Activated naive CD4-positive, alpha-beta T cell treated with anti-CD3 and anti-CD28 coated beads for 36 hours (primary cell): ENCODE results near the gene ETFDH. TPM values are rescaled to one million over a fixed set of nuclear protein-coding genes. Genes with fewer than 3 reads are reported as not detected.
"Not testable (repeated sequence)": the region's sequence is repeated elsewhere in the genome, so short reads cannot be mapped to it uniquely, and the experiment has no call there.

Experiments used
- CTCF ChIA-PET: fragments of 350-600 bp; sonication (Branson Sonifier 250); formaldehyde crosslinking; loops from one replicate; lab custom pipeline; 2021; ENCODE audit warnings: antibody characterized with exemption; lab: Charles Lee
- DNase-seq: peaks from one replicate; pipeline ENCODE4 v3.0.0-alpha.2; 2020
- H3K27ac Mint-ChIP-seq: one replicate; pipeline ENCODE4 v1.8.0; 2021; ENCODE audit warnings: mild to moderate bottlenecking, mixed read lengths
- H3K27me3 Mint-ChIP-seq: one replicate; pipeline ENCODE4 v1.8.0; 2021; ENCODE audit warnings: low read depth, mixed read lengths
- H3K36me3 Mint-ChIP-seq: one replicate; pipeline ENCODE4 v1.8.0; 2021; ENCODE audit warnings: low read depth, mixed read lengths
- H3K4me1 Mint-ChIP-seq: one replicate; pipeline ENCODE4 v1.8.0; 2021; ENCODE audit warnings: low read depth, mixed read lengths
- H3K4me3 Mint-ChIP-seq: one replicate; pipeline ENCODE4 v1.8.0; 2021; ENCODE audit warnings: mild to moderate bottlenecking, moderate library complexity, mixed read lengths
- H3K9me3 Mint-ChIP-seq: one replicate; pipeline ENCODE4 v1.8.0; 2021; ENCODE audit warnings: mixed read lengths
- intact Hi-C: fragments of 100-400 bp; cut with micrococcal nuclease; formaldehyde crosslinking; loops from one replicate; pipeline ENCODE4 v1.15.1; 2023
- total RNA-seq, 2 experiments: library from RNA; stranded (reverse); gene quantifications; one replicate each; pipeline ENCODE4 v1.2.3, GENCODE V29; 2021

ETFDH gene
- total RNA-seq = 10 to 100 TPM; 35.4 to 36.8 TPM

DNA sequence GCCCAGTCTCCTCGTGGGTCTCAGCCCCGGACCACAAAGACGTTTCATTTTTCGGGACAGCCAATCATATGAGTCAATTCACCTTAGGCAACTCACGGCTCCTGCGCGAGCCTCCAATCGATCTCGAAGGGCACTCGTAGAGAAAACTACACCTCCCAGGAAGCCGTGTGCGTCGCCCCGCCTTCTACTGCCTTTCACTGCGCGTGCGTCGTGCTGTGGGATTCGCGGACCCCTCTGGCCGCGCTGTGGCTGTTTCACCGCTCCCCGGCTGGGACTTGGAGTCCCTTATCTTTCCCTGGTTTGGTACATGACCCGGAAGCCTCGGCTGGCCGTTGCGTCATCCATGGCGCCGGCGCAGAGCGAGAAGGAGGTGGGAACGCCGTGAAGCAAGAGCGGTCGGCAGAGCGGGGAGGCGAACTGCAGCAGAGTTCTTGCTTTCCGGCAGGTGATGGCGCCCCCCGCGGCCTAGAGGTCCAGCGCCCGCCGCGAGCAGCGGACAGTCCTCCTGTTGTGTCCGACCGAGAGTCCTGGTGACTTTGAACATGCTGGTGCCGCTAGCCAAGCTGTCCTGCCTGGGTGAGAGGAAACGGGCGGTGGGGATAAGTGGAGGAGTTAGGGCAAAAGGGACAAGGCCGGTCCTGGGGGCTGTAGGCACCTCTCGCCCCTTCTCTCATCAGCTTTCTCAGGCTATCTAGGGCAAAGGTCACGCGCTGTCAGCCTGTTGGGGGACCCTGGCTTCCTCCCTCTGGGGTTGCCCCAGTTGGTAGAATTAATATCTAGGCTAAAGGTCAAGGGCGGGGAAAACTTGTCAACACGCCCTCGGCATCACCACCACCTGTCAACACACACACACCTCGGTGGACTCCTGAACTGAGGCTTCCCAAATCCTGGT lies at the start of gene ETFDH:
TSS of gene ETFDH (plus strand) at position 382 of the 892 bp plus-strand sequence. CDS start at position 543, 161 bp downstream.
- Mint-ChIP-seq H3K27me3 (no peaks in the 10 kb centered on the region), H3K27ac (peak within 1 kb of the TSS; percentile 94), H3K9me3 (no peaks in the 10 kb centered on the region), H3K4me1 (peaks cover 19% of the 10 kb centered on the region), H3K36me3 (peaks cover 5% of the 10 kb centered on the region), H3K4me3 (peak within 1 kb of the TSS; percentile 96)
- DNase-seq = peak; percentile 97
- CTCF ChIA-PET = interaction anchor here (1.3 to 1.7 kb wide), 2 partner anchors 9 to 24 kb away, joined by 3 to 4 read pairs; no protein-coding TSS in a partner anchor
- intact Hi-C loops = loop anchor here (1.0 to 5.0 kb wide), 10 partner anchors 51 to 534 kb away; partner anchors contain the start of genes FNIP2, PPID and TMEM144

DNA sequence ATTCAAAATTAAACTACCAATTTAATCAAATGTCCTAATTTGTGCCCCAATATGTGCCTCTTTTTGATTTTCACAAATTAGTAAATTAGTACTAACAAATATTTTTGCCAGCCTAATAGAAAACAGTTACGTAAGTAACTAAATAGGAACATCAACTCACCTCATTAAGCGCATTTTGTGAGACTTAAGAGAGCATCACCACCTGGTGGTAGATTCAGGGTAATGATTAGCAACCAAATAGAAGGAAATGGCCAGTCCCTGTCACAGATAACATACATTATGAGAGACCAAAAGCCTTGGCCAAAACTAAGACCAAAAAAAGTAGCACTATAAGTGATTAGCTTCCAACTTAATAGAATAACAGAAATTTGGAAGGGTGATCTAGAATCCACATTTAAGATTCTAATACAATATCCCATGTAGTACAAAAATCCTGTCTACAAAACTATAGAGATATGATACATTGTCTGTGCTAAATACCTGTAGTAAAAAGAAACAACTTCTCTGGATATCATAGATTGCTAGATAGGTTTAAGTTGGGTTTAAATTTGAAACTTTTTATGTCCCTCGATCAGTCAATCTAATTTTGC lies 47.1 kb upstream of the ETFDH start:
- Mint-ChIP-seq H3K27ac (no peak overlapping the region), H3K4me1 (no peaks in the 10 kb centered on the region), H3K36me3 (no peaks in the 10 kb centered on the region), H3K9me3 (no peaks in the 10 kb centered on the region), H3K27me3 (peaks cover 20% of the 10 kb centered on the region), H3K4me3 (no peak overlapping the region)
- peak; percentile 12 for DNase-seq
- CTCF ChIA-PET = interaction anchor here (0.8 to 1.3 kb wide), 2 partner anchors 56 to 130 kb away, joined by 3 read pairs; no protein-coding TSS in a partner anchor
- intact Hi-C loops = loop anchor here (1.0 to 10.0 kb wide), 5 partner anchors 129 to 633 kb away; no protein-coding TSS in a partner anchor

DNA sequence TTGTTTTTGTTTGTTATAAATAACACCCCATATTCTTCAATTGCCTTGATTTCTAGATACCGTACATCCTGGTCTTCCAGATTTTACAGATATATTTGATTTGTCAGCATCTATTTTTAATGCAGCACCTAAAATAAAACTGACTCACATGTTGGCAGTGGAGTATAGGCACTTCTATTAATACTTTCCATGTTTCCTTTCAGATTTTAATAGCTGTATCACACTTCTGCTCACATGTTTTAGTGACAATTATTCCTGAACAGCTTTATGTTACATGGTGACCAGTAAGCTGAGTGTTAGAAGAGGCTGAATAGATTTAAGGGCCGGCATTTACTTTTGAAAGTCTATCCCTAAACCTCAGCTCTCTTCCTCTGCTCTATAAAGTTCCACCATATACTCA lies 46.6 kb upstream of the ETFDH start:
- Mint-ChIP-seq H3K36me3 (no peaks in the 10 kb centered on the region), H3K27me3 (peaks cover 18% of the 10 kb centered on the region), H3K27ac (no peak overlapping the region), H3K4me1 (no peaks in the 10 kb centered on the region), H3K4me3 (no peak overlapping the region), H3K9me3 (no peaks in the 10 kb centered on the region)
- CTCF ChIA-PET = interaction anchor here (0.7 to 1.3 kb wide), 3 partner anchors 57 to 367 kb away, joined by 3 read pairs; no protein-coding TSS in a partner anchor
- no peak for DNase-seq
- intact Hi-C loops = loop anchor here (1.0 to 10.0 kb wide), 4 partner anchors 129 to 372 kb away; no protein-coding TSS in a partner anchor

DNA sequence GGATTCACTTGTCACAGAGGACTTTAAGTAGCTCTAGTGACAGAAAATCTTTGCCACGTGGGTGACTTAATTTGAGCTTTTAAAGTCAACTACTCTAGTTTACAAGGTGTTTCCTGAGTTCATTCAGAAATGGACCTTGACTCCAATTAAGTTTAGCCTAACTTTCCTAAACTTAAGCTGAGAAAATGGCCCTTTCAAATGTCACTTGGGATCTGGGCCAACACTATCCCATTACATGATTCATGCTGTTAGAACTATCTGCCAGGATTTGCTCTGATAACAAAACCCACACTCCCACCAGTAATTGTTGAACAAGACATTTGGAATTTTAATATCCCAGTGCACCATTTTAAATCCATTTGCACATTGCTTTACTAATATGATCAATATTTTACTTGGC lies 41.2 kb upstream of the ETFDH start:
- Mint-ChIP-seq H3K36me3 (no peaks in the 10 kb centered on the region), H3K27ac (no peak overlapping the region), H3K4me1 (no peaks in the 10 kb centered on the region), H3K27me3 (peaks cover 11% of the 10 kb centered on the region), H3K4me3 (no peak overlapping the region), H3K9me3 (no peaks in the 10 kb centered on the region)
- DNase-seq = no peak
- CTCF ChIA-PET = no interaction called here
- intact Hi-C loops = no loop called here

DNA sequence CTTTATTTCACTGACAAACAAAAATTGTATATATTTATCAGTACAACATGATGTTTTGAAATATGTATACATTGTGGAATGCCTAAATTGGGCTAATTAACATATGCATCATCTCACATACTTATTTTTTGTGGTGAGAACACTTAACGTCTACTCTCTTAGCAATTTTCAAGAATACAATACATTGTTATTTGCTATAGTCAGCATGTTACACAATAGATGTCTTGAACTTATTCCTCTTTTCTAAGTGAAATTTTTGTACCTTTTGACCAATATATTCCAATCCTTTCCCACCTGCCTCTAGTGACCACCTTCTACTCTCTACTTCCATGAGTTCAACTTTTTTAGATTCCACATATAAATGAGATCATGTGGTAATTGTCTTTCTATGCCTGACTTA lies 35.5 kb upstream of the ETFDH start:
- H3K36me3 Mint-ChIP-seq = no peaks in the 10 kb centered on the region

DNA sequence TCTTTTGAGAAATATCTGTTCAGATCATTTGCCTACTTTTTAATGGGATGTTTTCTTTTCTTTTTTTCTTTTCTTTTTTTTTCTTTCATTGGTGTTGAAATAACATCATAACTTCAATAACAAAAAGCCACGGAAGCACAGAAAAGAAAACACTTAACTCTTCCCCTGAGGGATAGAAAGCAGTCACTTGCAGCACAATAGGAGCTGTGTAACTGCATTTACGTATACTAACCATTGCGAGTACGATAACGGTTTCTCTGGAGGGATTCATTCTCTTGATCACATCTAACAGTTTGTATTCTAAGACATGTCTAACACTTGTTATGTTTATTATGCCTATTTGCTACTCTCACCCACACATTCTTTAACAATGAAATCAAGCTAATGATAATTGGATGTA lies 27.7 kb upstream of the ETFDH start:
- H3K27me3 Mint-ChIP-seq = peaks cover 23% of the 10 kb centered on the region
- no peaks in the 10 kb centered on the region for H3K9me3 Mint-ChIP-seq
- H3K36me3 Mint-ChIP-seq = no peaks in the 10 kb centered on the region
- no peak for DNase-seq
- H3K4me1 Mint-ChIP-seq = no peaks in the 10 kb centered on the region
- CTCF ChIA-PET = no interaction called here
- no peak overlapping the region for H3K27ac Mint-ChIP-seq
- intact Hi-C loops = no loop called here
- H3K4me3 Mint-ChIP-seq = no peak overlapping the region

More for the DNA sequence above, 35.5 kb upstream of the ETFDH start:
- Mint-ChIP-seq H3K4me3 (no peak overlapping the region), H3K27me3 (peaks cover 12% of the 10 kb centered on the region), H3K9me3 (no peaks in the 10 kb centered on the region), H3K27ac (no peak overlapping the region), H3K4me1 (no peaks in the 10 kb centered on the region)
- CTCF ChIA-PET = no interaction called here
- intact Hi-C loops = no loop called here
- DNase-seq = no peak

DNA sequence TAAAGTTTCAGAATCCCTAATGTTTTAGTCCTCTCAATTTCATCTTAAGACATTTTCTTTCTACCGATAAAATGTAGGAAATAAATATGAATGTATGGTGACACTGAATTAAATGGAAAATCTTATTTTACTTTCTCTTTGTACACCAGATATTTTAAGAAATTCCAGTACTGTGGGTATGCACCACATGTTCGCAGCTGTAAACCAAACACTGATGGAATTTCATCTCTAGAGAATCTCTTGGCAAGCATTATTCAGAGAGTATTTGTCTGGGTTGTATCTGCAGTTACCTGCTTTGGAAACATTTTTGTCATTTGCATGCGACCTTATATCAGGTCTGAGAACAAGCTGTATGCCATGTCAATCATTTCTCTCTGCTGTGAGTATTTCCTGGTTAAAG lies 27.3 kb upstream of the ETFDH start:
- Mint-ChIP-seq H3K4me3 (no peak overlapping the region), H3K36me3 (no peaks in the 10 kb centered on the region), H3K27ac (no peak overlapping the region), H3K4me1 (no peaks in the 10 kb centered on the region), H3K27me3 (peaks cover 20% of the 10 kb centered on the region), H3K9me3 (no peaks in the 10 kb centered on the region)
- DNase-seq = no peak
- intact Hi-C loops = no loop called here
- CTCF ChIA-PET = no interaction called here

DNA sequence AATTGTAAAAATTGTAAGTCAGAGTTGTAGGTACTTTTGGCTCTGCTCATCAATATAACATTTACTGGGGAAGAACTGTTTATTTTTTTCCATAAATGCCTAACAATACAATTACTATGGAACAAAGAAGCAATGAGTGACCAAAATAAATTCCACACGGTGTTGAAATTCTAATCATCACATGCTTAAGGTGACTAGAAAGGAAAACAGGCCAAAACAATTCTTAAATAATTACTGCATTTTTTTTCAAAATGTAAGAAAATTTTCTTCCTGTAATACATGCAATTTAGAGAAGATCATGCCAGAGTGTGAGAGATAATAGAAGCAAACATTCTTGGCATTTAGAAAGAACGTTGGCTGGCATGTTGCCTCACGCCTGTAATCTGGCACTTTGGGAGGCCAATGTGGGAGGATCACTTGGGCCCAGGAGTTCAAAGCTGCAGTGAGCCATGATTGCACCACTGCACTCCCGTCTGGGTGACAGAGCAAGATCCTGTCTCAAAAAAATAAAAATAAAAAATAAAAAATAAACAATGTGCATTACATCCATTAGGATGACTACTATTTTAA lies 22.9 kb upstream of the ETFDH start:
- H3K36me3 Mint-ChIP-seq = no peaks in the 10 kb centered on the region
- intact Hi-C loops = no loop called here
- H3K4me1 Mint-ChIP-seq = peaks cover 6% of the 10 kb centered on the region
- H3K4me3 Mint-ChIP-seq = no peak overlapping the region
- H3K27ac Mint-ChIP-seq = no peak overlapping the region
- peaks cover 11% of the 10 kb centered on the region for H3K27me3 Mint-ChIP-seq
- H3K9me3 Mint-ChIP-seq = no peaks in the 10 kb centered on the region
- CTCF ChIA-PET = no interaction called here
- no peak for DNase-seq

DNA sequence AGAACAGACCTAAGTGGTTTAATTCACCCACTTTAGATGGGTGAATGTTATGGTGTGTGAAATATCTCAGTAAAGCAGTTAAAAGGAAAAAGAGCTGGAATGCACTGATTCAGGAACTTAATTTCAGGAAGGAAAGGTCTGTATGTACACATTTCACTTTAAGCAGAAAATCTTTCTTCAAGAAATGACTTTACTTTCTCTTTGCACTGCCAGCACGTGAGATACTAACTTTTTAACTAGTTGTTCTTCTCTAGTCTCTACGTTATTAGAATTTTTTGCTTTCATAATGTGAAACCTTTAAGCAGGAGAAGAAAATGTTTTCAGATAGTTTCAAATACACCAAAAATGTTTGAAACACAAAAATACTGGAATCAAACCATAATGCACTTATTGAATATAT lies 19.2 kb upstream of the ETFDH start:
- H3K4me3 Mint-ChIP-seq = peak overlapping the region; percentile 36
- intact Hi-C loops = no loop called here
- no peak overlapping the region for H3K27ac Mint-ChIP-seq
- no peak for DNase-seq
- peaks cover 6% of the 10 kb centered on the region for H3K4me1 Mint-ChIP-seq
- CTCF ChIA-PET = no interaction called here
- no peaks in the 10 kb centered on the region for H3K36me3 Mint-ChIP-seq
- H3K9me3 Mint-ChIP-seq = no peaks in the 10 kb centered on the region
- no peaks in the 10 kb centered on the region for H3K27me3 Mint-ChIP-seq

DNA sequence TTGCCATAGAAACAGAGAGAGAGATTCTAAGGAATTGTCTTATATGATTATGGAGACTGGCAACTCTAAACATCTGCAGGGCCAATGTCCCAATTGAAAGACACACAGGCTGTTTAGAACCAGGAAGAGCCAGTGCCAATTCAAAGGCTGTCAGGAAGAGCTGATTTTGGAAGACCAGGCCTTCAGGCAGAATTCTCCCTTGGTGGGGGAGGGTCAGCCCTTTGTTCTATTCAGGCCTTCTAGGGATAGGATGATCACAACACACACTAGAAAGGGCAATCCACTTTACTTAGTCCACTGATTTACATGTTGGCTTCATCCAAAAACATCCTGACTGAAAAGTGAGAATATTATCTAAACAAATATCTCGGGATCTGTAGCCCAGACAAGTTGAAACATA lies 15.7 kb upstream of the ETFDH start:
- DNase-seq = no peak
- no peaks in the 10 kb centered on the region for H3K27me3 Mint-ChIP-seq
- CTCF ChIA-PET = no interaction called here
- peaks cover 6% of the 10 kb centered on the region for H3K4me1 Mint-ChIP-seq
- no peak overlapping the region for H3K27ac Mint-ChIP-seq
- no peaks in the 10 kb centered on the region for H3K9me3 Mint-ChIP-seq
- H3K36me3 Mint-ChIP-seq = no peaks in the 10 kb centered on the region
- H3K4me3 Mint-ChIP-seq = no peak overlapping the region
- intact Hi-C loops = no loop called here

DNA sequence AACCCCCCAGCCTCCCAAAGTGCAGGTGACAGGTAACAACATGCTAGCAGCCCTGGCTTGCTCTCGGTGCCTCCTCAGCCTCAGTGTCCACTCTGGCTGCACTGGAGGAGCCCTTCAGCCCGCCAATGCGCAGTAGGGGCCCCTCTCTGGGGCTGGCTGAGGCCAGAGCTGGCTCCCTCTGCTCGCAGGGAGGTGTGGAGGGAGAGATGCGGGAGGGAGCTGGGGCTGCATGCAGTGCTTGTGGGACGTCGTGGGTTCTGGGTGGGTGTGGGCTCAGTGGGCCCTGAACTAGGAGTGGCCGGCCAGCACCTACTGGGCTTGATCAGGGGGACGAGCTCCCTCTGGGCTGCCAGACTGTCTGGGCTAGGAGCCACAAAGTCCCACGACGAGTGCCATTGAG lies 14.8 kb upstream of the ETFDH start:
- Mint-ChIP-seq H3K9me3 (no peaks in the 10 kb centered on the region), H3K4me3 (no peak overlapping the region), H3K36me3 (no peaks in the 10 kb centered on the region), H3K27me3 (no peaks in the 10 kb centered on the region), H3K4me1 (peaks cover 6% of the 10 kb centered on the region), H3K27ac (no peak overlapping the region)
- intact Hi-C loops = no loop called here
- CTCF ChIA-PET = no interaction called here
- DNase-seq = no peak

DNA sequence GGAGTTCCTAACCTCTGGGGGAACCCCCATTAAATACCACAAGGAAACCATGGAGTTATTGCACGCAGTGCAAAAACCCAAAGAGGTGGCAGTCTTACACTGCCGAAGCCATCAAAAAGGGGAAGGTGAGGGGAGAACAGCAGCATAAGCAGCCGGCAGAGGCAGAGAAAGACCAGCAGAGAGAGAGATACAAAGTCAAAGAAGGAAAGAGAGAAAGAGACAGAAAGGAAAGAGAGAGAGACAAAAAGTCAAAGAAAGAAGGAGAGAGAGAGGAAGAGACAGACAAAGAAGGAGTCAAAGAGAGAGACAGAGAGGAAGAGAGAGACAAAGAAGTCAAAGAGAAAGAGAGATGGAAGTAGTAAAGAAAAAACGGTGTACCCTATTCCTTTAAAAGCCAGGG lies 8.8 kb upstream of the ETFDH start:
- H3K4me3 Mint-ChIP-seq, H3K36me3 Mint-ChIP-seq, intact Hi-C loops, H3K9me3 Mint-ChIP-seq, H3K4me1 Mint-ChIP-seq, H3K27me3 Mint-ChIP-seq, H3K27ac Mint-ChIP-seq, CTCF ChIA-PET, DNase-seq: not testable (repeated sequence)
